ENCODE measurements around the gene ATXN7L3B.

Gene ATXN7L3B

GRCh38 chr12:74551291-74551690 is 13.7 kb downstream of the ATXN7L3B start:
- DNase-seq (ENCODE audit: low read depth): no peak

- no peak for DNase-seq (ENCODE audit: low read depth)
These were observed 14.6 kb downstream of the ATXN7L3B start for GRCh38 chr12:74552201-74552600.

- DNase-seq (ENCODE audit: low read depth): no peak
These were observed 22.1 kb downstream of the ATXN7L3B start for GRCh38 chr12:74559728-74560127.

GRCh38 chr12:74563927-74564326 is 26.3 kb downstream of the ATXN7L3B start:
- no peak for DNase-seq (ENCODE audit: low read depth)

GRCh38 chr12:74578486-74578885 is 40.9 kb downstream of the ATXN7L3B start:
- DNase-seq (ENCODE audit: low read depth): no peak

GRCh38 chr12:74579446-74579845 is 41.8 kb downstream of the ATXN7L3B start:
- DNase-seq (ENCODE audit: low read depth): no peak

- DNase-seq (ENCODE audit: low read depth): no peak
These were observed 42.3 kb downstream of the ATXN7L3B start for GRCh38 chr12:74579981-74580380.

- no peak for DNase-seq (ENCODE audit: low read depth)
These were observed 43.8 kb downstream of the ATXN7L3B start for GRCh38 chr12:74581439-74581838.

- no peak for DNase-seq (ENCODE audit: low read depth)
These were observed 46.9 kb downstream of the ATXN7L3B start for GRCh38 chr12:74584483-74585062.

GRCh38 chr12:74586251-74586650 is 48.6 kb downstream of the ATXN7L3B start:
- DNase-seq (ENCODE audit: low read depth): no peak
